NT2/D1 (cell line): Measurements from ENCODE around the gene CARHSP1.

Source experiments
- DNase-seq: peaks from one replicate; pipeline ENCODE4 v3.0.0-alpha.2; 2011; ENCODE audit warnings: low read depth, low spot score
- H3K27me3 ChIP-seq: 2 replicates; pipeline ENCODE4 v1.6.0; 2011; ENCODE audit warnings: mild to moderate bottlenecking; ENCODE audit not compliant: insufficient read length, insufficient read depth
- H3K36me3 ChIP-seq: 2 replicates; pipeline ENCODE4 v1.6.1; 2011; ENCODE audit warnings: mild to moderate bottlenecking, low read length, mixed read lengths; ENCODE audit not compliant: insufficient read depth, insufficient read length
- H3K4me1 ChIP-seq: 2 replicates; pipeline ENCODE4 v1.5.1; 2011; ENCODE audit not compliant: insufficient read depth, insufficient read length
- H3K4me3 ChIP-seq: 2 replicates; pipeline ENCODE4 v1.5.1; 2011; ENCODE audit warnings: low read depth; ENCODE audit not compliant: insufficient read length
- H3K9ac ChIP-seq: 2 replicates; pipeline ENCODE4 v1.6.0; 2011; ENCODE audit warnings: low read depth; ENCODE audit not compliant: insufficient read length
- H3K9me3 ChIP-seq: 2 replicates; pipeline ENCODE4 v1.5.1; 2011; ENCODE audit warnings: mild to moderate bottlenecking, low read length; ENCODE audit not compliant: insufficient read depth
- SUZ12 ChIP-seq: IDR thresholded peaks from 2 replicates; pipeline ENCODE4 v1.6.1; 2011; ENCODE audit not compliant: insufficient read length, insufficient read depth; ENCODE audit errors: extremely low read depth
- YY1 ChIP-seq: IDR thresholded peaks from 2 replicates; pipeline ENCODE4 v1.6.1; 2011; ENCODE audit not compliant: insufficient read length, insufficient read depth
- ZNF274 ChIP-seq: IDR thresholded peaks from 2 replicates; pipeline ENCODE4 v1.6.1; 2011; ENCODE audit warnings: mild to moderate bottlenecking, low read depth, low read length

The CARHSP1 gene

GRCh38 chr16:8867216-8867931, 1.4 kb downstream of the CARHSP1 start:
- Histone ChIP-seq H3K4me1 (peaks cover 38% of the 10 kb centered on the region), H3K27me3 (no peaks in the 10 kb centered on the region)

GRCh38 chr16:8866884-8867215, 2.0 kb downstream of the CARHSP1 start:
- Histone ChIP-seq H3K9me3 (no peaks in the 10 kb centered on the region), H3K4me1 (peaks cover 41% of the 10 kb centered on the region)
- TF ChIP-seq ZNF274, result no peak
- no peak for TF ChIP-seq YY1
- TF ChIP-seq SUZ12, result no peak

More at GRCh38 chr16:8867216-8867931, 1.4 kb downstream of the CARHSP1 start:
- TF ChIP-seq ZNF274 (no peak), YY1 (no peak), SUZ12 (no peak)
- no peak for DNase-seq
- Histone ChIP-seq H3K36me3 (peaks cover 19% of the 10 kb centered on the region), H3K9me3 (no peaks in the 10 kb centered on the region), H3K4me3 (peak overlapping the region; percentile 71), H3K9ac (peak overlapping the region; percentile 89)

GRCh38 chr16:8866118-8866883, 2.5 kb downstream of the CARHSP1 start:
- no peaks in the 10 kb centered on the region for H3K9me3 ChIP-seq
- peaks cover 44% of the 10 kb centered on the region for H3K4me1 ChIP-seq
- peak overlapping the region; percentile 71 for H3K4me3 ChIP-seq
- no peaks in the 10 kb centered on the region for H3K27me3 ChIP-seq
- peaks cover 28% of the 10 kb centered on the region for H3K36me3 ChIP-seq
- peak; percentile 92 for DNase-seq
- TF ChIP-seq YY1, result no peak
- no peak for TF ChIP-seq ZNF274
- no peak for TF ChIP-seq SUZ12
- H3K9ac ChIP-seq, result peak overlapping the region; percentile 89

More at GRCh38 chr16:8866884-8867215, 2.0 kb downstream of the CARHSP1 start:
- no peaks in the 10 kb centered on the region for H3K27me3 ChIP-seq
- no peak for DNase-seq
- H3K4me3 ChIP-seq, result peak overlapping the region; percentile 71
- peaks cover 24% of the 10 kb centered on the region for H3K36me3 ChIP-seq
- H3K9ac ChIP-seq, result peak overlapping the region; percentile 89

GRCh38 chr16:8865145-8865882, 3.5 kb downstream of the CARHSP1 start:
- Histone ChIP-seq H3K27me3 (no peaks in the 10 kb centered on the region), H3K9me3 (no peaks in the 10 kb centered on the region), H3K4me3 (peak overlapping the region; percentile 19), H3K36me3 (peaks cover 29% of the 10 kb centered on the region), H3K4me1 (peaks cover 44% of the 10 kb centered on the region), H3K9ac (peak overlapping the region; percentile 46)
- no peak for DNase-seq
- no peak for TF ChIP-seq ZNF274
- TF ChIP-seq SUZ12, result no peak
- TF ChIP-seq YY1, result no peak

GRCh38 chr16:8864480-8865110, 4.2 kb downstream of the CARHSP1 start:
- Histone ChIP-seq H3K4me3 (no peak overlapping the region), H3K4me1 (peaks cover 42% of the 10 kb centered on the region), H3K9me3 (no peaks in the 10 kb centered on the region), H3K27me3 (no peaks in the 10 kb centered on the region), H3K9ac (no peak overlapping the region), H3K36me3 (peaks cover 36% of the 10 kb centered on the region)
- TF ChIP-seq YY1, result no peak
- no peak for DNase-seq

GRCh38 chr16:8863594-8864424, 5.0 kb downstream of the CARHSP1 start:
- H3K36me3 ChIP-seq, result peaks cover 43% of the 10 kb centered on the region
- H3K4me3 ChIP-seq, result no peak overlapping the region
- peak overlapping the region; percentile 24 for H3K9ac ChIP-seq
- no peaks in the 10 kb centered on the region for H3K27me3 ChIP-seq
- peaks cover 42% of the 10 kb centered on the region for H3K4me1 ChIP-seq
- TF ChIP-seq SUZ12 (no peak), YY1 (no peak), ZNF274 (no peak)
- DNase-seq, result no peak
- H3K9me3 ChIP-seq, result no peaks in the 10 kb centered on the region
